H9 (cell line): ENCODE measurements around the gene OR5D18. TPM values are rescaled to one million over a fixed set of nuclear protein-coding genes. Genes with fewer than 3 reads are reported as not detected.

Experiments used
- DNase-seq: peaks from one replicate; pipeline ENCODE4 v3.0.0-alpha.2; 2017
- H2AFZ ChIP-seq: one replicate; pipeline ENCODE4 v1.6.1; 2013; ENCODE audit warnings: mild to moderate bottlenecking, low read length, control low read depth, moderate library complexity
- H2AK5ac ChIP-seq: 2 replicates; pipeline ENCODE4 v1.6.1; 2013; ENCODE audit warnings: low read length, control low read depth, mixed read lengths; ENCODE audit not compliant: insufficient read length
- H2BK120ac ChIP-seq: one replicate; pipeline ENCODE4 v1.6.1; 2013; ENCODE audit warnings: low read depth, mild to moderate bottlenecking, low read length, control low read depth, inconsistent platforms; ENCODE audit not compliant: poor library complexity, severe bottlenecking
- H2BK12ac ChIP-seq: 2 replicates; pipeline ENCODE4 v1.6.1; 2013; ENCODE audit warnings: low read length, control low read depth, mixed read lengths, low read depth; ENCODE audit not compliant: insufficient read length
- H2BK15ac ChIP-seq: 2 replicates; pipeline ENCODE4 v1.6.1; 2013; ENCODE audit warnings: low read depth, low read length, control low read depth
- H2BK20ac ChIP-seq: one replicate; pipeline ENCODE4 v1.6.1; 2013; ENCODE audit warnings: low read depth, mild to moderate bottlenecking, low read length, control low read depth, inconsistent platforms; ENCODE audit not compliant: poor library complexity, severe bottlenecking
- H2BK5ac ChIP-seq: 2 replicates; pipeline ENCODE4 v1.6.1; 2013; ENCODE audit warnings: low read length, control low read depth, mixed read lengths; ENCODE audit not compliant: insufficient read length
- H3K14ac ChIP-seq: 2 replicates; pipeline ENCODE4 v1.6.1; 2013; ENCODE audit warnings: low read length, control low read depth; ENCODE audit not compliant: insufficient read depth
- H3K18ac ChIP-seq: 2 replicates; pipeline ENCODE4 v1.6.1; 2013; ENCODE audit warnings: low read depth, mild to moderate bottlenecking, mixed read lengths, low read length, control low read depth; ENCODE audit not compliant: insufficient read length
- H3K23ac ChIP-seq: 2 replicates; pipeline ENCODE4 v1.6.1; 2013; ENCODE audit warnings: low read length, control low read depth, mixed read lengths, low read depth; ENCODE audit not compliant: insufficient read length
- H3K23me2 ChIP-seq: 2 replicates; pipeline ENCODE4 v1.6.1; 2013; ENCODE audit warnings: low read depth, mild to moderate bottlenecking, mixed read lengths, low read length, control low read depth; ENCODE audit not compliant: insufficient read length, poor library complexity, severe bottlenecking
- H3K27ac ChIP-seq: 2 replicates; pipeline ENCODE4 v1.5.1; 2013; ENCODE audit warnings: low read length, control low read depth, mixed read lengths, low read depth; ENCODE audit not compliant: insufficient read length
- H3K27me3 ChIP-seq: 2 replicates; pipeline ENCODE4 v1.6.1; 2013; ENCODE audit warnings: low read length, control low read depth, inconsistent platforms; ENCODE audit not compliant: insufficient read depth
- H3K4ac ChIP-seq: 2 replicates; pipeline ENCODE4 v1.6.1; 2013; ENCODE audit warnings: low read depth, mild to moderate bottlenecking, control low read depth, inconsistent platforms, low read length, moderate library complexity
- H3K4me1 ChIP-seq: 2 replicates; pipeline ENCODE4 v1.6.1; 2013; ENCODE audit warnings: low read length, control low read depth, inconsistent platforms; ENCODE audit not compliant: insufficient read depth
- H3K4me2 ChIP-seq: 2 replicates; pipeline ENCODE4 v1.6.1; 2013; ENCODE audit warnings: low read length, control low read depth, mixed read lengths; ENCODE audit not compliant: insufficient read length, insufficient read depth
- H3K56ac ChIP-seq: 2 replicates; pipeline ENCODE4 v1.6.1; 2013; ENCODE audit warnings: low read depth, mild to moderate bottlenecking, mixed read lengths, low read length, control low read depth; ENCODE audit not compliant: insufficient read length
- H3K79me1 ChIP-seq: 2 replicates; pipeline ENCODE4 v1.6.1; 2013; ENCODE audit warnings: low read depth, mild to moderate bottlenecking, moderate library complexity, low read length, control low read depth, inconsistent platforms; ENCODE audit not compliant: insufficient read depth, poor library complexity, severe bottlenecking
- H3K79me2 ChIP-seq: 2 replicates; pipeline ENCODE4 v1.6.1; 2013; ENCODE audit warnings: low read length, control low read depth, inconsistent platforms; ENCODE audit not compliant: insufficient read depth
- H3K9ac ChIP-seq: 2 replicates; pipeline ENCODE4 v1.6.1; 2013; ENCODE audit warnings: low read length, control low read depth, mixed read lengths; ENCODE audit not compliant: insufficient read length; ENCODE audit errors: extremely low read depth
- H3K9me3 ChIP-seq: one replicate; pipeline ENCODE4 v1.6.1; 2013; ENCODE audit warnings: low read depth, low read length, inconsistent platforms; ENCODE audit not compliant: control insufficient read depth
- H3T11ph ChIP-seq: one replicate; pipeline ENCODE4 v1.6.1; 2013; ENCODE audit warnings: mild to moderate bottlenecking, low read length, control low read depth, inconsistent platforms
- H4K20me1 ChIP-seq: one replicate; pipeline ENCODE4 v1.6.1; 2013; ENCODE audit not compliant: control insufficient read depth, insufficient read length, insufficient read depth
- H4K5ac ChIP-seq: 2 replicates; pipeline ENCODE4 v1.6.1; 2013; ENCODE audit warnings: low read depth, mild to moderate bottlenecking, mixed read lengths, low read length, control low read depth; ENCODE audit not compliant: insufficient read length
- H4K8ac ChIP-seq: replicated peaks from 2 replicates; pipeline ENCODE4 v1.6.1; 2013; ENCODE audit warnings: low read length, control low read depth, mixed read lengths, low read depth; ENCODE audit not compliant: insufficient read length
- H4K91ac ChIP-seq: 2 replicates; pipeline ENCODE4 v1.6.1; 2013; ENCODE audit warnings: low read depth, mild to moderate bottlenecking, moderate library complexity, mixed read lengths, low read length, control low read depth; ENCODE audit not compliant: insufficient read length
- H3K27ac Mint-ChIP-seq, 3 experiments: 2 replicates in 2 of 3; 3 replicates in 1 of 3; pipeline ENCODE4 v1.8.0; 2020 to 2021; ENCODE audit warnings: mixed read lengths in 3 of 3, mild to moderate bottlenecking in 1 of 3, moderate library complexity in 1 of 3
- H3K27me3 Mint-ChIP-seq: 2 replicates; pipeline ENCODE4 v1.8.0; 2021; ENCODE audit warnings: low read depth, mild to moderate bottlenecking, moderate library complexity, mixed read lengths
- H3K36me3 Mint-ChIP-seq, 3 experiments: 2 replicates in 2 of 3; 3 replicates in 1 of 3; pipeline ENCODE4 v1.8.0; 2020 to 2021; ENCODE audit warnings: low read depth in 3 of 3, mixed read lengths in 3 of 3; ENCODE audit not compliant: insufficient read depth in 1 of 3
- H3K4me1 Mint-ChIP-seq, 2 experiments: 2 replicates each; pipeline ENCODE4 v1.8.0; 2020; ENCODE audit warnings: mixed read lengths in 2 of 2
- H3K4me3 Mint-ChIP-seq, 2 experiments: 2 replicates in 1 of 2; 3 replicates in 1 of 2; pipeline ENCODE4 v1.8.0; 2020 to 2021; ENCODE audit warnings: mild to moderate bottlenecking in 2 of 2, mixed read lengths in 2 of 2, moderate library complexity in 1 of 2
- H3K9me3 Mint-ChIP-seq, 2 experiments: 2 replicates in 1 of 2; 3 replicates in 1 of 2; pipeline ENCODE4 v1.8.0; 2020; ENCODE audit warnings: mild to moderate bottlenecking in 2 of 2, mixed read lengths in 2 of 2, moderate library complexity in 1 of 2
- CTCF ChIP-seq: fragments of 200-600 bp; sonication (generic); conservative IDR thresholded peaks from 3 replicates; pipeline ENCODE4 v1.8.0; 2021; ENCODE audit warnings: antibody characterized with exemption, mild to moderate bottlenecking
- WGBS: extraction: QIAGEN DNeasy Blood & Tissue Kit; methylation state at CpG from one replicate; pipeline ENCODE4 v1.1.7; 2013; ENCODE audit warnings: missing lambda C conversion rate, low lambda C conversion rate, mixed read lengths; ENCODE audit not compliant: insufficient read length; ENCODE audit errors: extremely low coverage; 5-methylcytosine and 5-hydroxymethylcytosine counted together
- total RNA-seq: library from RNA; stranded (reverse); gene quantifications from 2 replicates; pipeline ENCODE4 v1.2.1, GENCODE V29; 2021

Gene OR5D18
- total RNA-seq, 1 experiment from 2014 or later = not detected

- Histone ChIP-seq H3K18ac (no peak within 1 kb of the TSS), H2BK20ac (no peak within 1 kb of the TSS), H3K56ac (no peak within 1 kb of the TSS), H4K8ac (no peak within 1 kb of the TSS), H3K4me1 (no peaks in the 10 kb centered on the region), H3K9me3 (peaks cover 56% of the 10 kb centered on the region), H3T11ph (no peak within 1 kb of the TSS), H2BK15ac (no peak within 1 kb of the TSS), H3K79me2 (no peaks in the 10 kb centered on the region), H4K5ac (no peak within 1 kb of the TSS), H2AK5ac (no peak within 1 kb of the TSS), H3K79me1 (no peaks in the 10 kb centered on the region), H3K14ac (no peak within 1 kb of the TSS), H3K23ac (no peak within 1 kb of the TSS), H4K91ac (no peak within 1 kb of the TSS), H3K23me2 (no peaks in the 10 kb centered on the region), H2AFZ (no peak within 1 kb of the TSS), H2BK120ac (no peak within 1 kb of the TSS), H2BK5ac (no peak within 1 kb of the TSS), H3K9ac (no peak within 1 kb of the TSS), H4K20me1 (no peaks in the 10 kb centered on the region), H3K4me2 (no peak within 1 kb of the TSS), H3K27ac (no peak within 1 kb of the TSS), H3K4ac (no peak within 1 kb of the TSS), H2BK12ac (no peak within 1 kb of the TSS), H3K27me3 (no peaks in the 10 kb centered on the region)
- H3K4me1 Mint-ChIP-seq = no peaks in the 10 kb centered on the region
- TF ChIP-seq CTCF = no peak
- no CpG with 5 or more reads among the region's 3 CpGs for WGBS
- DNase-seq = no peak
- H3K27me3 Mint-ChIP-seq = no peaks in the 10 kb centered on the region; the same call in 1 of the 2 replicates
- H3K4me3 Mint-ChIP-seq = no peak within 1 kb of the TSS
- peaks cover 82 to 83% of the 10 kb centered on the region in 2 experiments for H3K9me3 Mint-ChIP-seq
- H3K36me3 Mint-ChIP-seq = peaks cover 8 to 21% (median 9%) of the 10 kb centered on the region in 3 experiments; a peak in 6 of 7 replicates
- H3K27ac Mint-ChIP-seq = no peak within 1 kb of the TSS
Measured at GRCh38 chr11:55838452-55838851, 19.0 kb downstream of the OR5D18 start, which contains the start of gene OR5D16. TSS of gene OR5D16 (plus strand) at chr11:55838752. CDS start at chr11:55838752, 0 bp downstream.
